K562 (cell line): Measurements from ENCODE around the gene CCNDBP1.

ENCODE experiments used
- ATF3 ChIP-seq, 2 experiments: fragments of 450-650 bp in 1 of 2; sonication (generic) in 1 of 2; formaldehyde crosslinking in 1 of 2; IDR thresholded peaks in 1 of 2; conservative IDR thresholded peaks in 1 of 2; 2 replicates each; pipeline versions ENCODE4 v1.6.1 to v1.8.1; 2016 to 2023; ENCODE audit warnings: mild to moderate bottlenecking in 2 of 2, moderate library complexity in 2 of 2, inconsistent platforms in 1 of 2, missing genetic modification reagents in 1 of 2
- CTCF ChIP-seq, 3 experiments: IDR thresholded peaks in 2 of 3; conservative IDR thresholded peaks in 1 of 3; 2 replicates each; pipeline ENCODE4 v1.5.1; 2011 to 2012; ENCODE audit warnings: low read length in 3 of 3, mild to moderate bottlenecking in 3 of 3, control low read depth in 2 of 3, improper control_type of control experiment in 1 of 3, inconsistent platforms in 1 of 3, low read depth in 1 of 3, mixed read lengths in 1 of 3, moderate library complexity in 1 of 3; ENCODE audit not compliant: insufficient read depth in 2 of 3
- EP400 ChIP-seq: fragments of 450-650 bp; IDR thresholded peaks from 2 replicates; pipeline ENCODE4 v1.6.1; 2017; ENCODE audit warnings: antibody characterized with exemption, mild to moderate bottlenecking, moderate library complexity
- HOXB6 ChIP-seq: fragments of 250-450 bp; sonication (Bioruptor Pico); IDR thresholded peaks from 2 replicates; pipeline ENCODE4 v1.5.1; 2022; ENCODE audit warnings: mild to moderate bottlenecking, borderline replicate concordance
- SREBF1 ChIP-seq: fragments of 150-350 bp; IDR thresholded peaks from 2 replicates; pipeline ENCODE4 v1.6.1; 2014; ENCODE audit warnings: antibody characterized with exemption, low read depth, low read length, borderline replicate concordance
- ZNF224 ChIP-seq: sonication (generic); formaldehyde crosslinking; IDR thresholded peaks from 2 replicates; pipeline ENCODE4 v1.8.0; 2022; ENCODE audit warnings: mild to moderate bottlenecking, missing genetic modification reagents
- ZNF398 ChIP-seq: fragments of 250-450 bp; sonication (Bioruptor Pico); IDR thresholded peaks from 2 replicates; pipeline ENCODE4 v1.8.0; 2021; ENCODE audit warnings: moderate library complexity, mild to moderate bottlenecking, inconsistent platforms
- ZNF445 ChIP-seq: fragments of 250-450 bp; sonication (Bioruptor Pico); IDR thresholded peaks from 2 replicates; pipeline ENCODE4 v1.4.0; 2020; ENCODE audit warnings: low read depth, mild to moderate bottlenecking, moderate library complexity
- ZNF584 ChIP-seq: fragments of 200-800 bp; sonication (Bioruptor generic); IDR thresholded peaks from 2 replicates; pipeline ENCODE4 v1.6.1; 2016; ENCODE audit warnings: low read depth, mild to moderate bottlenecking, missing genetic modification characterization, missing compliant biosample characterization

GRCh38 chr15:43210172-43210745, 25.1 kb downstream of the CCNDBP1 start:
- no peak for TF ChIP-seq ZNF584 (CRISPR knock-in tag)
- TF ChIP-seq ZNF224 (CRISPR knock-in tag) = no peak
- TF ChIP-seq SREBF1 = no peak
- no peak for TF ChIP-seq ZNF445
- TF ChIP-seq HOXB6 (CRISPR knock-in tag) = no peak
- no peak for TF ChIP-seq ZNF398 (CRISPR knock-in tag)
- TF ChIP-seq CTCF (IDR thresholded peaks at IDR 0.05 in 2 of 3, conservative IDR thresholded peaks at IDR 0.05 in 1 of 3; ENCODE audit: insufficient read depth in 2 of 3, low read depth in 1 of 3, low read length in 3 of 3) = no peak
- TF ChIP-seq EP400 = no peak
- TF ChIP-seq ATF3 (IDR thresholded peaks at IDR 0.05) = no peak
- TF ChIP-seq ATF3 (CRISPR knock-in tag; conservative IDR thresholded peaks at IDR 0.05) = no peak
